ENCODE data around the gene B4GALT6. TPM values are rescaled to one million over a fixed set of nuclear protein-coding genes. Genes with fewer than 3 reads are reported as not detected.

B4GALT6 gene
- polyA plus RNA-seq, 4 donors, result 10.5 to 23.1 (median 17.0) TPM

Other genes with a start within 250 kb of the B4GALT6 start
- not detected for gene DSG3, start 236.8 kb downstream of the B4GALT6 start, polyA plus RNA-seq (ENCODE audit: insufficient read length in 4 of 4)
- 10 to 100 TPM; 12.3 to 58.3 (median 48.1) TPM for gene DSG2, start 186.4 kb downstream of the B4GALT6 start, polyA plus RNA-seq (ENCODE audit: insufficient read length in 4 of 4)
- 10 to 100 TPM in 1 of 4 donors, under 1 TPM in 2, not detected in 1; 0.46 to 15.8 (median 0.50) TPM for gene TTR, start 92.7 kb downstream of the B4GALT6 start, polyA plus RNA-seq (ENCODE audit: insufficient read length in 4 of 4)
- gene SLC25A52, start 76.3 kb upstream of the B4GALT6 start, polyA plus RNA-seq (ENCODE audit: insufficient read length in 4 of 4), result under 1 TPM in 3 of 4 donors, not detected in 1; 0.20 to 0.86 (median 0.48) TPM